T-cell (primary cell): ENCODE results near the gene LHFPL2. TPM values are rescaled to one million over a fixed set of nuclear protein-coding genes. Genes with fewer than 3 reads are reported as not detected.
"Not testable (repeated sequence)": the region's sequence is repeated elsewhere in the genome, so short reads cannot be mapped to it uniquely, and the experiment has no call there.

ENCODE experiments used
- ATAC-seq, 4 experiments: fragments of 200-7000 bp in 3 of 4; fragments of 150-1000 bp in 1 of 4; cut with Tn5 transposase; replicated peaks in 1 of 4; 1 replicate in 3 of 4; 2 replicates in 1 of 4; pipeline ENCODE4 v1.10.0; 2021; ENCODE audit warnings: moderate library complexity in 3 of 4, mild to moderate bottlenecking in 2 of 4, moderate number of reproducible peaks in 1 of 4
- CTCF ChIA-PET, 2 donors: fragments of 300-600 bp; sonication (Branson Sonifier 250); formaldehyde crosslinking; loops; one replicate each; lab custom pipeline; 2022; ENCODE audit warnings: antibody characterized with exemption in 2 of 2; lab: Charles Lee
- POLR2A ChIA-PET, 2 donors: fragments of 300-600 bp; sonication (Branson Sonifier 250); formaldehyde crosslinking; loops; one replicate each; lab custom pipeline; 2022; ENCODE audit warnings: antibody characterized with exemption in 2 of 2; lab: Charles Lee
- DNase-seq, 35 experiments: peaks; one replicate each; pipeline versions ENCODE4 v3.0.0 to v3.0.0-alpha.2; 2013 to 2023
- H3K27ac ChIP-seq: one replicate; pipeline ENCODE4 v1.5.1; 2013; ENCODE audit warnings: low read length
- H3K27me3 ChIP-seq, 2 experiments: replicated peaks in 1 of 2; 1 replicate in 1 of 2; 2 replicates in 1 of 2; pipeline versions ENCODE4 v1.6.1 to v1.7.0; 2013; ENCODE audit warnings: low read length in 1 of 2, mixed read lengths in 1 of 2; ENCODE audit not compliant: control insufficient read depth in 2 of 2, insufficient read depth in 2 of 2; ENCODE audit errors: extremely low read depth in 1 of 2
- H3K36me3 ChIP-seq, 2 donors: 1 replicate in 1 of 2; 2 replicates in 1 of 2; pipeline versions ENCODE4 v1.6.1 to v1.7.0; 2013; ENCODE audit warnings: low read length in 1 of 2; ENCODE audit not compliant: control insufficient read depth in 2 of 2, insufficient read depth in 1 of 2; ENCODE audit errors: extremely low read depth in 1 of 2
- H3K4me1 ChIP-seq, 2 experiments: 1 replicate in 1 of 2; 2 replicates in 1 of 2; pipeline versions ENCODE4 v1.6.1 to v1.7.0; 2013; ENCODE audit warnings: low read length in 2 of 2, mixed read lengths in 1 of 2; ENCODE audit not compliant: insufficient read depth in 2 of 2, control insufficient read depth in 1 of 2; ENCODE audit errors: extremely low read depth in 1 of 2
- H3K4me3 ChIP-seq, 2 donors: 1 replicate in 1 of 2; 2 replicates in 1 of 2; pipeline versions ENCODE4 v1.5.1 to v1.7.0; 2013; ENCODE audit warnings: mild to moderate bottlenecking in 2 of 2, low read length in 1 of 2, moderate library complexity in 1 of 2; ENCODE audit not compliant: control insufficient read depth in 1 of 2; ENCODE audit errors: extremely low read depth in 1 of 2
- H3K9me3 ChIP-seq: 2 replicates; pipeline ENCODE4 v1.7.0; 2013
- H3K27ac Mint-ChIP-seq, 2 donors: one replicate each; pipeline ENCODE4 v1.8.0; 2020 to 2021; ENCODE audit warnings: mild to moderate bottlenecking in 2 of 2, mixed read lengths in 2 of 2
- H3K27me3 Mint-ChIP-seq, 2 donors: one replicate each; pipeline ENCODE4 v1.8.0; 2021 to 2022; ENCODE audit warnings: mixed read lengths in 2 of 2
- H3K36me3 Mint-ChIP-seq: one replicate; pipeline ENCODE4 v1.8.0; 2021; ENCODE audit warnings: mixed read lengths
- H3K4me1 Mint-ChIP-seq, 3 donors: one replicate each; pipeline ENCODE4 v1.8.0; 2020 to 2022; ENCODE audit warnings: mixed read lengths in 3 of 3, mild to moderate bottlenecking in 1 of 3
- H3K4me3 Mint-ChIP-seq, 3 donors: one replicate each; pipeline ENCODE4 v1.8.0; 2020 to 2022; ENCODE audit warnings: mild to moderate bottlenecking in 3 of 3, mixed read lengths in 3 of 3, moderate library complexity in 3 of 3
- H3K9me3 Mint-ChIP-seq, 3 donors: one replicate each; pipeline ENCODE4 v1.8.0; 2020 to 2022; ENCODE audit warnings: mixed read lengths in 3 of 3
- WGBS: methylation state at CpG from one replicate; pipeline ENCODE4 v1.1.5; 2013; ENCODE audit warnings: missing lambda C conversion rate; ENCODE audit not compliant: insufficient coverage; 5-methylcytosine and 5-hydroxymethylcytosine counted together
- total RNA-seq, 35 experiments: library from RNA in 6 of 35; stranded (reverse) in 6 of 35; fragments of 120-200 nt in 1 of 35; gene quantifications; one replicate each; pipeline versions ENCODE4 v1.2.1 to v1.2.4 and lab custom pipeline; 2013 to 2026

Gene LHFPL2
- total RNA-seq, 5 donors from 2014 or later (not counting 1 experiment from before 2014, with no cell fraction given) = 0.19 to 1.9 (median 0.82) TPM

DNA sequence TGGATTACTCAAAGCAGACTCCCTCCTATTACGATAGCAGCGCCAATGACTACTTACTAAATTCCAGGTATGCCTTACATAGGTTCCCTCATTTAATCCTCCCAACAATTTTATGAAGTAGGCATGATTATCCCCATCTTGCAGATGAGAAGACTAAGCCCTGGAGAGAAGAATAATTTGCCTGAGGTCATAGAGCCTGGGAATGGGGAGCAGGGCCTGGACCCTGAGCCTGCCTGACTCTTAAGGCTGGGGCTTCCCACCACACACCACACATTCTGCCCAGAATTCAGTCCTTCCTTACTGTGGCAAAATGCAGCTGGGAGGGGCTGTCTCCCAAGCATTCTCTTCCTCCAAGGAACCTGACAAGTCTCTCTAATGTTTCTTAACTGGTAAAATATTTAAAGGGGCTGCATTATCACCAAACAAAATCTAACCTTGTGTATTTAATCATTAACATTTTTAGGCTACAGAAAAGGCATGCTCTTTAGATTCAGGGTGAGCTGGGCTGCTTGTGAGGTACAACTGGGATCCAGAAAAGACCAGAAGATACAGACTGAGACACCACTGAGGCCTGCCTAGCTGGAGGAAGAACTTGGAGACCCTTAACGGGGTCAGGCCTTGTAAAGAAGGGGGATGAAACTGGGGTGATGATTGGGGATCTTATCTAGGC is 26.1 kb downstream of the LHFPL2 start:
- ChIA-PET CTCF (no interaction called here), POLR2A (no interaction called here)
- no peak overlapping the region for H3K4me3 ChIP-seq
- Mint-ChIP-seq H3K27ac (no peak overlapping the region), H3K4me3 (no peak overlapping the region), H3K9me3 (peaks cover 0 to 2% (median 0%) of the 10 kb centered on the region in 3 donors), H3K4me1 (no peaks in the 10 kb centered on the region), H3K36me3 (no peaks in the 10 kb centered on the region), H3K27me3 (peaks cover 7 to 9% of the 10 kb centered on the region in 2 donors)
- no peaks in the 10 kb centered on the region for H3K36me3 ChIP-seq
- H3K27me3 ChIP-seq = peaks cover 0 to 5% of the 10 kb centered on the region in 2 experiments
- ATAC-seq = no peak
- no peak for DNase-seq
- H3K27ac ChIP-seq = no peak overlapping the region
- H3K4me1 ChIP-seq = no peaks in the 10 kb centered on the region
- H3K9me3 ChIP-seq = no peaks in the 10 kb centered on the region
- no CpG with 5 or more reads among the region's 3 CpGs for WGBS

DNA sequence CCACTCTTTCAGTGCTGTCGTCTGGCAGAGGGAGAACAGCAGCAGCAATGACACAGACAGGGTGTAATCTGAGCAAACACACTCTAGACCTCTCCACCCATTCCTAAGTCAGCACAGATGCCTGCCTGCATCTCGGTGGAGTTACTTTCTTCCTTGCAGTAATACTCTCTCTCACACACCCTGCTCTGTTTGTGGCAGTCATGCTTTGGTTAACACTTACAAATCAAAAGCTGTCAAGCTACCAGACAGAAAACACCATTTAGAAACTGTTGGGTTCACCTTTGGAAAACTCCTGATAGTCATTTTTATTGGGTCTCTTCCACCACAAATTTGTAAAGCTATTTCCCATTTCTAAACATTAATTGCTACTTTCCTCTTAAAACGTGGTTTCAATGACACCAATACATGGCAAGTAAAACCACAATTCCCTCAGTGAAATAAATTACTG is 27.3 kb downstream of the LHFPL2 start:
- H3K27me3 ChIP-seq = peaks cover 0 to under 1% of the 10 kb centered on the region in 2 experiments
- POLR2A ChIA-PET = no interaction called here

DNA sequence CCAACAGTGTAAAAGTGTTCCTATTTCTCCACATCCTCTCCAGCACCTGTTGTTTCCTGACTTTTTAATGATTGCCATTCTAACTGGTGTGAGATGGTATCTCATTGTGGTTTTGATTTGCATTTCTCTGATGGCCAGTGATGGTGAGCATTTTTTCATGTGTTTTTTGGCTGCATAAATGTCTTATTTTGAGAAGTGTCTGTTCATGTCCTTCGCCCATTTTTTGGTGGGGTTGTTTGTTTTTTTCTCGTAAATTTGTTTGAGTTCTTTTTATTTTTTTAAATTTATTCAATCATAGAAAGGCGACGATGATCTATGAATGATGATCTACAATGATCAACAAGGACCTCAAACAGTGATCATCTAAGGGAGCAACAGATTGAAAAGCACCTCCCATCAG is 28.5 kb downstream of the LHFPL2 start:
- H3K4me3 Mint-ChIP-seq, H3K36me3 Mint-ChIP-seq, DNase-seq, H3K9me3 Mint-ChIP-seq, POLR2A ChIA-PET, H3K36me3 ChIP-seq, H3K4me1 Mint-ChIP-seq, H3K4me3 ChIP-seq, ATAC-seq, H3K27ac ChIP-seq, H3K4me1 ChIP-seq, H3K9me3 ChIP-seq, CTCF ChIA-PET, H3K27ac Mint-ChIP-seq, H3K27me3 ChIP-seq, H3K27me3 Mint-ChIP-seq: not testable (repeated sequence)
- WGBS = no CpG with 5 or more reads among the region's 4 CpGs

More for the DNA sequence above, 27.3 kb downstream of the LHFPL2 start:
- H3K4me3 Mint-ChIP-seq = no peak overlapping the region
- WGBS = 6% methylated on average over 2 of the region's 3 CpGs
- Histone ChIP-seq H3K36me3 (no peaks in the 10 kb centered on the region), H3K4me3 (no peak overlapping the region), H3K27ac (no peak overlapping the region), H3K9me3 (no peaks in the 10 kb centered on the region), H3K4me1 (no peaks in the 10 kb centered on the region)
- ATAC-seq (no peak), DNase-seq (no peak)
- peaks cover 0 to 2% (median 0%) of the 10 kb centered on the region in 3 donors for H3K9me3 Mint-ChIP-seq
- no peaks in the 10 kb centered on the region for H3K4me1 Mint-ChIP-seq
- H3K27me3 Mint-ChIP-seq = peaks cover 5 to 7% of the 10 kb centered on the region in 2 donors
- no peaks in the 10 kb centered on the region for H3K36me3 Mint-ChIP-seq
- CTCF ChIA-PET = no interaction called here
- no peak overlapping the region for H3K27ac Mint-ChIP-seq

DNA sequence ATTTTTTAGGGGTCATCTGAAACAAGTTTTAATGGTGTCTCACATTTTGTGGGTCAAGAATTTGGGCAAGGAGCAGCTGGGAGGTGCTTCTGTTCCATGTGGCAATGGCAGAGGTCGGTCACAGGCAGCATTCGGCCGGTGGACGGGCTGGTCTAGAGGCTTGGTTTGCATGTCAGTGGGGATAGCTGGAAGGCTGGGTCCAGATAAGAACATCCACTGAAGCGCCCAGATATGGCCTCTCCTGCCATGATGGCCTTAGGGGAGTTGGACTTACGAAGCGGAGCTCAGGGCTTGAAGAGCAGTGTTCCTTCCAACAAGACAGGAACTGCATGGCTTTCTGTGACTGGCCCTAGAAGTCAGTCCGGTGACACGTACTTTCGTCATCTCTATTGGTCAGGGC is 30.3 kb downstream of the LHFPL2 start:
- Histone ChIP-seq H3K4me3 (no peak overlapping the region), H3K36me3 (no peaks in the 10 kb centered on the region), H3K4me1 (no peaks in the 10 kb centered on the region), H3K9me3 (no peaks in the 10 kb centered on the region), H3K27me3 (no peaks in the 10 kb centered on the region), H3K27ac (no peak overlapping the region)
- Mint-ChIP-seq H3K36me3 (no peaks in the 10 kb centered on the region), H3K27me3 (no peaks in the 10 kb centered on the region), H3K4me1 (no peaks in the 10 kb centered on the region), H3K27ac (no peak overlapping the region), H3K9me3 (peaks cover 0 to 2% (median 0%) of the 10 kb centered on the region in 3 donors), H3K4me3 (no peak overlapping the region)
- WGBS = 88% methylated on average over 9 of the region's 10 CpGs
- DNase-seq = no peak
- CTCF ChIA-PET = no interaction called here
- ATAC-seq = no peak
- POLR2A ChIA-PET = no interaction called here

DNA sequence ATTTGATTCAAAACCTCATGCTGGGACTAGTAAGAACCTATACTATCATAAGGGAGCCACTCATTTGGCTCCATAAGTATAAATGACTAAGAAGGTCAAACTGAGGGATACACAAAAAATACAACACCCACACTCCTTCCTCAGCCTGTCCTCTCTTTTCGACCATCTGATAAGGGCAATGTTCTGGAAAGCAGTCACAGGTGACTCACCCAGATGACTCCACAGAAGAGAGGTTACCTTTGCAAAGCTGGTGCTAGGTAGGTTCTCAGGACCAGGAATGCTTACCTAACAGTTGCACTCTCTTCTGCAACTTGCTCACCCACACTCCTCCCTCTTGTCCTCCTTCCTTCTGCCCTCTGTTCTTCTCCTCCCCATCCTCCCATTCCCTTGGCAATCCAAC is 32.9 kb downstream of the LHFPL2 start:
- H3K36me3 ChIP-seq = no peaks in the 10 kb centered on the region
- Mint-ChIP-seq H3K4me1 (no peaks in the 10 kb centered on the region), H3K27me3 (no peaks in the 10 kb centered on the region), H3K36me3 (no peaks in the 10 kb centered on the region), H3K27ac (no peak overlapping the region), H3K4me3 (no peak overlapping the region), H3K9me3 (peaks cover 0 to 2% (median 0%) of the 10 kb centered on the region in 3 donors)
- 83% methylated on average over 1 of the region's 1 CpG for WGBS
- H3K4me3 ChIP-seq = no peak overlapping the region
- CTCF ChIA-PET = no interaction called here
- no peak for ATAC-seq
- DNase-seq = no peak
- no peak overlapping the region for H3K27ac ChIP-seq
- no peaks in the 10 kb centered on the region for H3K4me1 ChIP-seq
- H3K27me3 ChIP-seq = peaks cover 0 to 6% of the 10 kb centered on the region in 2 experiments
- no peaks in the 10 kb centered on the region for H3K9me3 ChIP-seq
- POLR2A ChIA-PET = no interaction called here

DNA sequence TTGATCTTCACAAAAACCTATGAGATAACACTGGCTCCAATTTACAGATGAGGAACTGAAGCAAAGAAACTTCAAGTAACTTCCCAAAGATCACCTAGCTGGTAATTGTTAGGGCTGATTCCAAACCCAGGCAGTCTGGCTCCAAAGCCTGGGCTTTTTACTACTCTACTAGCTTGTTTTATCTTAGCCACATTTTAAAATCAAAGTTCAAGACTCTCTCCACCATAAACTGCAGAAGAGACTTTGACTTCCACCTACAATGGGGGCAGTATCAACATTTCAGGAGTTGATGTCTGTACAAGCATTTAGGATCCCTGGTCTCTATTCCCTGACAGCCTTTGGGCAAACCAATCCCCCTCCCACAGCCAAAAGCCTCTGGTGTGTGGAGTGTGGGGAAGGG is 33.8 kb downstream of the LHFPL2 start:
- Mint-ChIP-seq H3K4me1 (no peaks in the 10 kb centered on the region), H3K36me3 (no peaks in the 10 kb centered on the region), H3K9me3 (no peaks in the 10 kb centered on the region), H3K27me3 (no peaks in the 10 kb centered on the region), H3K4me3 (no peak overlapping the region), H3K27ac (no peak overlapping the region)
- Histone ChIP-seq H3K4me1 (no peaks in the 10 kb centered on the region), H3K36me3 (no peaks in the 10 kb centered on the region), H3K27ac (no peak overlapping the region), H3K27me3 (peaks cover 0 to 6% of the 10 kb centered on the region in 2 experiments), H3K9me3 (no peaks in the 10 kb centered on the region), H3K4me3 (no peak overlapping the region)
- DNase-seq (no peak), ATAC-seq (no peak)
- POLR2A ChIA-PET = no interaction called here
- CTCF ChIA-PET = interaction anchor here in 1 of 2 donors (0.8 kb wide), 1 partner anchor 21 kb away, joined by 3 read pairs; no protein-coding TSS in a partner anchor
